Prostate gland (tissue), 2 donors: ENCODE results near the gene SH3TC1.

Source experiments
- CTCF ChIP-seq, 4 experiments: fragments of 200-600 bp in 2 of 4; fragments of 450-650 bp in 2 of 4; sonication (generic) in 2 of 4; IDR thresholded peaks; 1 replicate in 3 of 4; 2 replicates in 1 of 4; pipeline ENCODE4 v1.5.1; 2016 to 2019; ENCODE audit warnings: antibody characterized with exemption in 4 of 4, mild to moderate bottlenecking in 2 of 4, moderate library complexity in 2 of 4
- POLR2A ChIP-seq: fragments of 450-650 bp; IDR thresholded peaks from one replicate; pipeline ENCODE4 v1.6.1; 2016; ENCODE audit warnings: antibody characterized with exemption, mild to moderate bottlenecking
- POLR2AphosphoS5 ChIP-seq: sonication (generic); formaldehyde crosslinking; IDR thresholded peaks from one replicate; pipeline ENCODE4 v1.6.1; 2017; ENCODE audit warnings: antibody characterized with exemption

DNA sequence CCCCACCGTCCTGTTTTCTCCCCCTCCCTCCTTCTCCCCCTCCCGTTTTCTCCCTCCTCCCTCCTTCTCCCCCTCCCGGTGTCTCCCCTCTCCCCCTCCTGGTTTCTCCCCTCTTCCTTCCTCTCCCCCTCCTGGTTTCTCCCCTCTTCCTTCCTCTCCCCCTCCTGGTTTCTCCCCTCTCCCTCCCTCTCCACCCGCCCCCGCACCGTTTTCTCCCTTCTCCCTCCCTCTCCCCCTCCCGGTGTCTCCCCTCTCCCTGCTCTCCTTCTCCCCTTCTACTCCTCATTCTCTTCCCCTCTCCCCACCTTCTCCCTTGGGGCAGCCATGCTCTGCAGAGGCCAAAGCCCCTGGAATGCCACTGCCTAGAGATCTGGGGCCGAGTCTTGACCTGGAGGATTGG lies 12.2 kb downstream of the SH3TC1 start:
- TF ChIP-seq CTCF (IDR thresholded peaks at IDR 0.05) = no peak
- no peak for TF ChIP-seq POLR2A
- no peak for TF ChIP-seq POLR2AphosphoS5
